RCC 7860 (cell line): ENCODE data around the gene PTH2.

Source experiments
- DNase-seq: peaks from one replicate; pipeline ENCODE4 v3.0.0-alpha.2; 2015; ENCODE audit warnings: low spot score
- FAIRE-seq: peaks from 2 replicates; lab custom pipeline; 2012; peaks lifted over from hg19 to GRCh38; lab: Jason Lieb, UNC

The PTH2 gene

GRCh38 chr19:49415102-49415809 is 8.0 kb downstream of the PTH2 start:
- no peak for FAIRE-seq
- DNase-seq = no peak

- DNase-seq (no peak), FAIRE-seq (no peak)
Measured at GRCh38 chr19:49414256-49414655, 9.0 kb downstream of the PTH2 start.

GRCh38 chr19:49413348-49413747 is 9.9 kb downstream of the PTH2 start:
- DNase-seq = no peak
- no peak for FAIRE-seq

- no peak for DNase-seq
- FAIRE-seq = no peak
Measured at GRCh38 chr19:49411681-49412326, 11.4 kb downstream of the PTH2 start.

- DNase-seq = no peak
- no peak for FAIRE-seq
Measured at GRCh38 chr19:49409441-49410029, 13.7 kb downstream of the PTH2 start.

- DNase-seq (peak; percentile 57), FAIRE-seq (peak; percentile 60)
Measured at GRCh38 chr19:49408816-49409440, 14.3 kb downstream of the PTH2 start.

- FAIRE-seq (no peak), DNase-seq (no peak)
Measured at GRCh38 chr19:49407482-49408015, 15.7 kb downstream of the PTH2 start.

GRCh38 chr19:49407079-49407478 is 16.2 kb downstream of the PTH2 start:
- FAIRE-seq (no peak), DNase-seq (no peak)

GRCh38 chr19:49403404-49404187 is 19.6 kb downstream of the PTH2 start:
- no peak for FAIRE-seq
- DNase-seq = no peak

- FAIRE-seq = no peak
- DNase-seq = no peak
Measured at GRCh38 chr19:49400029-49400428, 23.2 kb downstream of the PTH2 start.

- no peak for FAIRE-seq
- no peak for DNase-seq
Measured at GRCh38 chr19:49398931-49399330, 24.3 kb downstream of the PTH2 start.

GRCh38 chr19:49398001-49398615 is 25.1 kb downstream of the PTH2 start:
- DNase-seq (no peak), FAIRE-seq (no peak)

- DNase-seq (no peak), FAIRE-seq (no peak)
Measured at GRCh38 chr19:49396738-49397505, 26.3 kb downstream of the PTH2 start.

GRCh38 chr19:49395581-49396407 is 27.4 kb downstream of the PTH2 start:
- DNase-seq = no peak
- no peak for FAIRE-seq

GRCh38 chr19:49393881-49394280 is 29.4 kb downstream of the PTH2 start:
- DNase-seq = no peak
- FAIRE-seq = no peak

- FAIRE-seq (no peak), DNase-seq (peak; percentile 48)
Measured at GRCh38 chr19:49391581-49392399, 31.5 kb downstream of the PTH2 start.

- FAIRE-seq (no peak), DNase-seq (no peak)
Measured at GRCh38 chr19:49390929-49391359, 32.3 kb downstream of the PTH2 start.
